CD4-positive, alpha-beta T cell treated with Interleukin-1 beta for 1 hour (primary cell): ENCODE results near the gene TMEM200B.
"Not testable (repeated sequence)": the region's sequence is repeated elsewhere in the genome, so short reads cannot be mapped to it uniquely, and the experiment has no call there.

ENCODE experiments used
- DNase-seq, 2 donors: peaks; one replicate each; pipeline ENCODE4 v3.0.0-alpha.2; 2020 to 2022

Gene TMEM200B

DNA sequence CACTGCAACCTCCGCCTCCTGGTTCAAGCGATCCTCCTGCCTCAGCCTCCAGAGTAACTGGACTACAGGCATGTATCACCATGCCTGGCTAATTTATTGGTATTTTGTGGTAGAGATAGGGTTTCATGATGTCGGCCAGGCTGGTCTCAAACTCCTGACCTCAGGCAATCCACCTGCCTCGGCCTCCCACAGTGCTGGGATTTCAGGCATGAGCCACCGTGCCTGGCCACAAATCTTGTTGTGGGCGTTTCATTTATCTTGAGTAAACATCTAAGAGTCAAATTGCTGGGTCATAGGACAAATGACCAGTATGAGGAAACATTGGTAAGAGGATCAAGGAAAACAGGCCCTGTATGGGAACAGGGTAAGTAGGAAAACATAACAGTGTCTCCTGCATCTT, 17.9 kb downstream of the TMEM200B start:
- DNase-seq, result no peak

DNA sequence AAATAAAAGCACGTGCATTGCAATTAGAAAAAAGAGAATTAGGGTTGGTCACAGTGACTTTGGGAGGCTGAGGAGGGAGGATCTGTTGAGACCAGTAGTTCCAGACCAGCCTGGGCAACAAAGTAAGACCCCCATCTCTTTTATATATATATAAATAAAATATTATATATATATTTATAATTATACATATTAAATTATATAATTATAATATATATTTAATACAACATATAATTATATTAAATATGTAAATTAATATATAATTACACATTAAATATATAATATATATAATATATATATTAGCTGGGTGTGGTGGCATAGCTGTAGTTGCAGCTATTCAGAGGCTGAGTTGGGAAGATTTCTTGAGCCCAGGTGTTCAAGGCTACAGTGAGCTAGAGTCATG, 23.2 kb downstream of the TMEM200B start:
- no peak for DNase-seq

DNA sequence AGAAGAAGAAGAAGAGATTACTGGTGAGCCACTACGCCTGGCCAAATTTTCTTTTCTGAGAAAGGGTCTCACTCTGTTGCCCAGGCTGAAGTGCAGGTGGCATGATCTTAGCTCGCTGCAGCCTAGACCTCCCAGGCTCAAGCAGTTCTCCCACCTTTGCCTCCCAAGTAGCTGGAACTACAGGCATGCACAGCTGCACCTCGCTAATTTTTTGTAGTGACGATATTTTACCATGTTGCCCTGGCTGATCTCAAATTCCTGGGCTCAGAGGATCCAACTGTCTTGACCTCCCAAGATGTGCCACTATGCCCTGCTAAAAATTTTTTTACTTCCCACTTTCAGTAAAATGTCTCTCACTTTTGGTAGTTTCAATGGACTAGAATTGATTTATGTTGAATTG, 24.4 kb downstream of the TMEM200B start:
- DNase-seq, result no peak

DNA sequence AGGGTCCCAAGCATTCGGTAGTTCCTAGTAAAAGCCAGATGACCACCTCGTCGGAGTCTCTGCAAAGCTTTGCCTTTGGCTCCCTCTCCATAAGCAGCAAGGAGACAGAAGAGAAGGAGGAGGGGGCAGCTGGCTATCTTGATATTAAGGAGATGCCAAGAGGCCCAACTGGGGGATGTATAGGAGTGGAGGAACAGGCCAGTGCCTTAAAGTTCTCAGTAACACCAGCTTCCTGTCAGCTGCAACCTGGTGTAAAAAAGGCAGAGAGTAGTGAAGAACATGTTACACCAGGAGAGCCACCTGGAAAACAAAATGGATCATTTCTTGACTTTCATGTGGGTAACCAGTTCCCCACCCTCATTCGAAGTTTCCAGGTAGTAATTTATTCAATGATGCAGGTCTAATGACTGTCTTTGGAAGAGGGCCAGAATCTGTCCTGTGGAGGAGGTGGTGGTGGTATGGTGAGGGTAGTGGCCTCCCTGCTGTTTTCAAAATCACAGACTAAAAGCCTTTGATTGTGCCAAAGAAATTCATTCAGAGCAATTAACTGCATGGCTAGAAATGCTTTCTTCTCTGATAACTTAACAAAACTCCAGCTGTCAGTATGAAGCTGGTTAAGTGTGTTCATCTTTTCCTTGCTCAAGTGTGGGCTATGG, 27.3 kb downstream of the TMEM200B start:
- DNase-seq, result no peak

DNA sequence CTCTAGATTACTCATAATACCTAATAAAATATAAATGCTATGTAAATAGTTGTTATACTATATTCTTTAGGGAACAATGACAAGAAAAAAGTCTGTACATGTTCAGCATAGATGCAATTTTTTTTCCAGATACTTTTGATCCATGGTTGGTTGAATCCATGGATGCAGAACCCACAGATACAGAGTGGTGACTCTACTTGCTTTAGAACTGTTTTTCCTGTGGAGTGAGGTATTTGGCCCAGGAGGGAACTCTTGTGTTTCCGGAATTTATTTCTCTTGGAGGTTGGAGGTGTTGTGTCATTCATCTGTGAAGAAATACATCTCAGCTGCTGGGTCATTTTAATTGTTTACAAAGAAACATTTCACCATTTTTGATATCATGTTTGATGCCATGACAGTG, 28.7 kb downstream of the TMEM200B start:
- no peak for DNase-seq

DNA sequence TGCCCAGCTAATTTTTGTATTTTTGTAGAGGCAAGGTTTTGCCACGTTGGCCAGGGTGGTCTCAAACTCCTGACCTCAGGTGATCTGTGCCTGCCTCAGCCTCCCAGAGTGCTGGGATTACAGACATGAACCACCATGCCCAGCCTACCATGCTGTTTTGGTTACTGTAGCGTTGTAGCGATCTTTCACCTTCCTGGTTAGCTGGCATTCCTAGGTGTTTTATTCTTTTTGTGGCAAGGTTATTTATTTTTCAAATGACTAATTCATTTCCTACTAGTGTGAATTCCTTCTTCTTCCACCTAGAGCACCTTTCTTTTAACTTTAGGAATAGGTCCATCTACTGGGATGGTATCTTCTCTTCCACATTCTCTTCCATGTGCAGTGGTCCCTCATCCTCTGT, 29.3 kb downstream of the TMEM200B start:
- no peak for DNase-seq

DNA sequence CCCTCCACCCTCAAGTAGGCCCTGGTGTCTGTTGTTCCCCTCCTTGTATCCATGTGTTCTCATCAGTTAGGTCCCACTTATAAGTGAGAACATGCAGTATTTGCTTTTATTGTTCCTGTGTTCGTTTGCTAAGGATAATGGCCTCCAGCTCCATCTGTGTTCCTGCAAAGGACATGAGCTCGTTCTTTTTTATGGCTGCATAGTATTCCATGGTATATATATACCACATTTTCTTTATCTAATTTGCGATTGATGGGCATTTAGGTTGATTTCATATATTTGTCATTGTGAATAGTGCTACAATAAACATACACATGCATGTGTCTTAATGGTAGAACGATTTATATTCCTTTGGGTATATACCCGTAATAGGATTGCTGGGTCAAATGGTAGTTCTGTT, 31.0 kb downstream of the TMEM200B start:
- DNase-seq, result not testable (repeated sequence)

DNA sequence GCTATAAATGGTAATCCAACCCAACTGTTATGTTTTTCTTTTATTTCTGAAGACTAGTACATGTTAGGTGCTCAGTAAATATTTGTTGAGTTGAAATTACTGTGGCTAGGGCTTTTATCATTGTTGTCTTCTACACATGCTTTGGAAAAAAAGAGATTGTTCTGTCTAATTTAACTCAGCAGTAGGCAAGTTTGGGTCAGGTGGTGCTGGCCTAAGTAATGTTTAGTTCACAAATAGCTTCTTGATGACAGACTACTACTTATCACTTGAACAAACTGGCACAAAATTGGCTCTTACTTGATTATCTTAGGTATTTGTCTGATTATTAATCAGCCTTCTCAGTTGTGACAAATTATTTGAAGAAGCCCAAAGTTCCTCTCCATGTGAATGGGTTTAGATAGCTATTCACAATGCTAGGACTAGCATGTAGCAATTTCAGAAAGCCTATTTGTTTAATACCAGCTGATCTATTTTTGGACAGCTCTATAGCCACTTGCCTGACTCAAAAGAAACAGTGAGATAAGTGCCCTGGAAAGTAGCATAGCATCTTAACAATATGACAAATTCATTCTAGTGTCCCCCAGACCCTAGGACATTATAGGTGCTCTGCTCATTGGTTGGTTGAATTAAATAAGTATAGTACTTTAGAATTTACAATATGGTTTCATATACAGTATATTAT, 32.6 kb downstream of the TMEM200B start:
- DNase-seq, result no peak

DNA sequence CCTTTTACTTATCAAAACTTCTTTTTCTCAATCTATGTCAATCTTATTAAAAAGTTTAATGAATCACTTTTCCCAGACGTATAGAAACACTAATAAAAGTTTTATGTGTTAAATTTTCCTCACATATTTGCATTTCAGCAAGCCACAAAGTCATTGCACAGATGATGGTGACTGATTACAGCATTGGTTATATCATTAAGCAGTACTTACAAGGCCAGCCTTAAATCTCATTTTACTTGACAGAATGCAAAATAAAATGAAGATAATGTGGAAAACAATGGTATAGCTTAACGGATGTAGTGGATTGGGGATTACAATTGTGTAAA, 39.5 kb downstream of the TMEM200B start:
- no peak for DNase-seq

DNA sequence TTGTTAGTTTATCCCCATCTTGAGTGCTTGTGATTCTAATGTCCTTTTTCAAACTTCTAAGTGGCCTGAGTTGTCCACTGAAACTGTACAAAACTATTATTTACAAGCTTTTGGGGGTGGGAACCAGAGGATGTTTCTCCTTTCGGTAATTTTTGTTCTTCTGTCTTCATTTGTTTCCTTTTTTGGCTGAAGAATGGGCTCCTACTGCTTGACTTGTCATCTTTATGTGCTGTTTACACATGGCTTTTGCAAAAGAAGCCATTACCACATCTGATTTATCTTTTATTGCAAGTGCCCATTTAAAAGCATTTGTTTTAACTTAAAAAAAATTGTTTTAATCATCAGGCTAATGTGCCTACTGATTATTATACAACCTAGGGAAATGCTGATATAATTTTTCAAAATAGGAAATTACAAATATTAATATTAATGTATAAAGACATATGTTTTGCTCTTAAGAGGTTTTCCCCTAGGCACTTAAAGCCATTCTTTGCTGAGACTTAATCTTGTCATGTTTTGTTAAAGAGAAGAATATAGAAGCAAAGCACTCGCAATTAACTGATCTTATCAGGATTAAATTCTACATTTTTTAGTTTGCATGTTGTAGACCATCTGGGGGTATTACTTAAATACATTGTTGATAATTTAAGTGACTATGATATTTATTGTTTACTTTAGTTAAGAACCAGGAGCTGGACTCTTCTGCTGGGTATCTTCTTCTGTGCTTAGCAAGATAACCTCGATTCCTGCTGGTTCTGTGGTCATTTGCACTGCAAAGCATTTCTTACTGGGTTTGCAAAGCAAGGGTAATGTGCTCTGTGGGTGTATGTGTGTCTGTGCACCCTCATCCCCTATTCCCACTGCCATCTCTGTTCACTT, 40.1 kb downstream of the TMEM200B start:
- DNase-seq, result no peak

DNA sequence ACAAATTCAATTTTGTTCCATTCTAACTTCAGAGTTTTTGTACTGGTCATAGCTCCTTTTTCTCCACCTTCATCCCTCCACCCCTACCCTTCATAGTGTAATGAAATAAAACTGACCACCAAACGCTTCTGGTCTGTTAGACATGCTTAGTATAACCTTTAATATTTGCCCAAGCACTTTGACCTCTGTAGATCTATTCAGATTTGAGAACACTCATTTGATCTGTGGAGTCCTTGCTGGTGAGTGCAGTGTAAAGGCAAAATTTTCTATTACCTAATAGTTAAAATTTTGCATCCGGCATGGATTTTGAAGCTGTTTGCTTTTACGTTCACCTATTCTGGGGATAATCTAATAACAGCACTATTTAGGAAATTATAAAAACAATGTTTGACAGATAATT, 41.2 kb downstream of the TMEM200B start:
- no peak for DNase-seq

DNA sequence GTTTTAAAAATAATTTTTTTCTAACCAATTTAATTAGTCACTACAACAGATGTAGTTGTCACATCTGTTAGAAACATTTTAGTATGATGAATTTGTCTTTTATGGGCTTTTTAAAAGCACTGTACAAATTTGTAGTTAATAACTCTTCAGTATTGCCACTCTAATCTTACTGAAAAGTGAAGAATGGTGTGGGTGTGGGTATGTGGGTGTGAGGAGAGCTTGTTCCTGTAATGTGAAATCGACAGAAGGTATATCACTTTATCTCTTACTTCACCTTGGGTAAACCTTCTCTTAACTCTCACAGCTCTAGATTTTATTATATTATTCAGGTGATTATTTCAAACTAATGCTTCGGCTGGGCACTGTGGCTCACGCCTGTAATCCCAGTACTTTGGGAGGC, 42.5 kb downstream of the TMEM200B start:
- DNase-seq, result no peak

DNA sequence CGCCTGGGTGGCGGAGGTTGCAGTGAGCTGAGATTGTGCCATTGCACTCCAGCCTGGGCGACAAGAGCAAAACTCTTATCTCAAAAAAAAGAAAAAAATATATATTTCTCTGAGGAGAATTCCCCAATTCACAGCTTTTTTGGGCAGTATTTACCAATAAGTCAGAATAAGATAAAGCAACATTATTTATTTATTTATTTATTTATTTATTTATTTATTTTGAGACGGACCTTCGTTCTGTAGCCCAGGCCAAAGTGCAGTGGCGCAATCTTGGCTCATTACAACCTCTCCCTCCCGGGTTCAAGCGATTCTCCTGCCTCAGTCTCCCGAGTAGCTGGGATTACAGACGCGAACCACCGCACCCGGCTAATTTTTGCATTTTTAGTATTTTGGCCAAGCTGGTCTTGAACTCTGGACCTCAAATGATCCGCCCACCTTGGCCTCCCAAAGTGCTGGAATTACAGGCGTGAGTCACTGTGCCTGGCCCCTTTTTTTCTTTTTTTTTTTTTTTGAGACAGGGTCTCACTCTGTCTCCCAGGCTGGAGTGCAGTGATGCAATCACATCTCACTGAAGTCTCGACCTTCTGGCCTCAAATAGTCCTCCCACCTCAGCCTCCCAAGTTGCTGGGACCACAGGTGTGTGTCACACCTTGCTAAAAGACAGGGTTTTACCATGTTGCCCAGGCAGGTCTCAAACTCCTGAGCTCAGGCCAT, 43.6 kb downstream of the TMEM200B start:
- not testable (repeated sequence) for DNase-seq

DNA sequence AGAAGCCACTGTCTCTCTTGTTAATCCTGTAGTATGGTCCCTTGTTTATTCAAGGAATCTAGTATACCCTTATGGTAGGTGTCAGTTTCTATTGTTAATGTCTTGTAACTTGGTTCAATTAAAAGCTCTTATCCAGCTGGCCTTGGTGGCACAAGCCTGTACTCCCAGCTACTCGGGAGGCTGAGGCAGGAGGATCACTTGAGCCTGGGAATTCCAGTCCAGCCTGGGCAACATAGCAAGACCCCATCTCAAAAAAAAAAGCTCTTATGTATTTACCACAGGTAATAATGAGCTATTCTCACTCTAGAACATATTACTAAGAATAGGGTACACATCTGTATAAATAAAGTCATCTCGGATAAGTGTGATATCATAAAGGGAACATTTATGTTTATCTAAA, 46.5 kb downstream of the TMEM200B start:
- no peak for DNase-seq
